HepG2 (cell line): ENCODE results near the gene ATP8A1. TPM values are rescaled to one million over a fixed set of nuclear protein-coding genes. Genes with fewer than 3 reads are reported as not detected.

Source experiments
- ATAC-seq: fragments of 200-7000 bp; cut with Tn5 transposase; 3 replicates; pipeline ENCODE4 v1.9.1; 2020; ENCODE audit warnings: mild to moderate bottlenecking, moderate library complexity
- BruUV-seq: library from RNA; stranded (reverse); fragments of 400-500 nt; replicated peaks from 2 replicates; lab custom pipeline; 2021; lab: Mats Ljungman, UMichigan
- CTCF ChIA-PET: fragments of 300-600 bp; formaldehyde crosslinking; extraction: SDS; loops from one replicate; lab custom pipeline; 2021; ENCODE audit warnings: low total read pairs, inconsistent platforms, low intra/inter-chr PET ratio; lab: Yijun Ruan, JAX
- POLR2A ChIA-PET: fragments of 350-600 bp; sonication (Branson Sonifier 250); formaldehyde crosslinking; loops from one replicate; lab custom pipeline; 2020; ENCODE audit warnings: antibody characterized with exemption, inconsistent platforms; lab: Yijun Ruan, JAX
- DNase-seq: peaks from one replicate; pipeline ENCODE4 v3.0.0-alpha.2; 2015; ENCODE audit warnings: low spot score
- FAIRE-seq: peaks from 3 replicates; lab custom pipeline; 2011; peaks lifted over from hg19 to GRCh38; lab: Jason Lieb, UNC
- H2AFZ ChIP-seq: one replicate; pipeline ENCODE4 v1.6.1; 2011; ENCODE audit warnings: low read length, inconsistent platforms
- H3K27ac ChIP-seq: fragments of 300-600 bp; 3 replicates; pipeline ENCODE4 v1.8.0; 2011; ENCODE audit warnings: mixed run types, mild to moderate bottlenecking, mixed read lengths, low read length, inconsistent platforms; ENCODE audit not compliant: insufficient read depth; ENCODE audit errors: extremely low read length
- H3K27me3 ChIP-seq, 2 experiments: fragments of 200-600 bp in 1 of 2; 2 replicates in 1 of 2; 3 replicates in 1 of 2; pipeline versions ENCODE4 v1.6.0 to v1.8.0; 2011; ENCODE audit warnings: low read length in 2 of 2, mild to moderate bottlenecking in 2 of 2, moderate library complexity in 2 of 2, inconsistent platforms in 1 of 2; ENCODE audit not compliant: insufficient read depth in 2 of 2, control insufficient read depth in 1 of 2
- H3K36me3 ChIP-seq, 2 experiments: fragments of 200-600 bp in 1 of 2; replicated peaks in 1 of 2; 2 replicates in 1 of 2; 3 replicates in 1 of 2; pipeline versions ENCODE4 v1.5.1 to v1.8.0; 2011; ENCODE audit warnings: low read length in 2 of 2, inconsistent platforms in 1 of 2; ENCODE audit not compliant: insufficient read depth in 2 of 2, control insufficient read depth in 1 of 2
- H3K4me1 ChIP-seq: 2 replicates; pipeline ENCODE4 v1.5.1; 2012; ENCODE audit warnings: low read length, inconsistent platforms; ENCODE audit not compliant: insufficient read depth
- H3K4me2 ChIP-seq: 2 replicates; pipeline ENCODE4 v1.6.0; 2011; ENCODE audit warnings: low read depth, low read length, inconsistent platforms
- H3K4me3 ChIP-seq, 3 experiments: fragments of 200-600 bp in 1 of 3; sonication (generic), shearing (Covaris generic) in 1 of 3; replicated peaks in 1 of 3; 2 replicates each; pipeline ENCODE4 v1.5.1; 2011 to 2016; ENCODE audit warnings: low read length in 3 of 3, inconsistent platforms in 2 of 3, low read depth in 2 of 3, mild to moderate bottlenecking in 2 of 3, control low read depth in 1 of 3, mixed read lengths in 1 of 3; ENCODE audit not compliant: insufficient read depth in 1 of 3
- H3K79me2 ChIP-seq: one replicate; pipeline ENCODE4 v1.6.1; 2011; ENCODE audit warnings: low read length, inconsistent platforms; ENCODE audit not compliant: insufficient read depth
- H3K9ac ChIP-seq: 2 replicates; pipeline ENCODE4 v1.6.0; 2011; ENCODE audit warnings: mild to moderate bottlenecking, low read depth, low read length, inconsistent platforms; ENCODE audit not compliant: insufficient read depth
- H3K9me3 ChIP-seq: 2 replicates; pipeline ENCODE4 v1.5.1; 2012; ENCODE audit warnings: mild to moderate bottlenecking, low read length
- H4K20me1 ChIP-seq: 2 replicates; pipeline ENCODE4 v1.6.0; 2011; ENCODE audit warnings: inconsistent platforms, mild to moderate bottlenecking, low read length, moderate library complexity; ENCODE audit not compliant: insufficient read depth
- HMGA1 ChIP-seq: sonication (generic); formaldehyde crosslinking; conservative IDR thresholded peaks from 2 replicates; pipeline ENCODE4 v1.4.0; 2020; ENCODE audit warnings: missing genetic modification reagents
- NBN ChIP-seq: fragments of 450-650 bp; conservative IDR thresholded peaks from 2 replicates; pipeline ENCODE4 v1.6.1; 2017
- NR3C1 ChIP-seq: sonication (generic); formaldehyde crosslinking; IDR thresholded peaks from 2 replicates; pipeline ENCODE4 v1.4.0; 2020; ENCODE audit warnings: missing genetic modification reagents
- REPIN1 ChIP-seq: sonication (generic); formaldehyde crosslinking; IDR thresholded peaks from 2 replicates; pipeline ENCODE4 v1.8.0; 2022; ENCODE audit warnings: missing genetic modification reagents, low read depth, mild to moderate bottlenecking, borderline replicate concordance
- U2AF2 ChIP-seq: fragments of 200-400 bp; formaldehyde crosslinking; IDR thresholded peaks from 2 replicates; pipeline ENCODE4 v1.6.1; 2017; ENCODE audit warnings: low read depth, mild to moderate bottlenecking, low read length
- ZBTB14 ChIP-seq: sonication (generic); formaldehyde crosslinking; IDR thresholded peaks from 2 replicates; pipeline ENCODE4 v1.4.0; 2020; ENCODE audit warnings: missing genetic modification reagents
- ZNF225 ChIP-seq: sonication (generic); formaldehyde crosslinking; IDR thresholded peaks from 2 replicates; pipeline ENCODE4 v1.4.0; 2020; ENCODE audit warnings: mild to moderate bottlenecking, missing genetic modification reagents
- ZNF234 ChIP-seq: sonication (generic); formaldehyde crosslinking; conservative IDR thresholded peaks from 2 replicates; pipeline ENCODE4 v1.5.1; 2020; ENCODE audit warnings: mild to moderate bottlenecking, missing genetic modification reagents
- ZNF274 ChIP-seq: sonication (generic); formaldehyde crosslinking; IDR thresholded peaks from 2 replicates; pipeline ENCODE4 v1.5.1; 2020; ENCODE audit warnings: mild to moderate bottlenecking, missing genetic modification reagents
- ZNF605 ChIP-seq: sonication (generic); formaldehyde crosslinking; IDR thresholded peaks from 2 replicates; pipeline ENCODE4 v1.8.0; 2022; ENCODE audit warnings: mild to moderate bottlenecking, missing genetic modification reagents
- ZNF740 ChIP-seq: sonication (generic); formaldehyde crosslinking; IDR thresholded peaks from 2 replicates; pipeline ENCODE4 v1.4.0; 2020; ENCODE audit warnings: missing genetic modification reagents
- WGBS: methylation state at CpG from one replicate; pipeline ENCODE4 v1.1.6; 2017; ENCODE audit warnings: low lambda C conversion rate; 5-methylcytosine and 5-hydroxymethylcytosine counted together
- in situ Hi-C: cut with HindIII; loops from 2 replicates; pipeline ENCODE4 v1.10.0; 2017; ENCODE audit warnings: low pct_unique_long_range_greater_than_20kb; ENCODE audit not compliant: extremely low pct_ligation_motif_present
- intact Hi-C: fragments of 100-400 bp; cut with micrococcal nuclease; formaldehyde crosslinking; loops from one replicate; pipeline ENCODE4 v1.10.0; 2022; ENCODE audit not compliant: unreplicated experiment
- polyA plus RNA-seq, 8 experiments: library from polyadenylated mRNA; depleted of rRNA in 3 of 8; stranded (reverse) in 7 of 8; unstranded in 1 of 8; fragments of >200 nt; fragmentation: Illumina TruSeq in 4 of 8; extraction: Trizol in 4 of 8; gene quantifications; 2 replicates each; pipeline versions ENCODE4 v1.2.1 to v1.2.3, GENCODE V29; 2011 to 2016; ENCODE audit warnings: low read depth in 4 of 8, missing spikeins in 1 of 8, mixed read lengths in 1 of 8; ENCODE audit not compliant: insufficient read depth in 1 of 8
- total RNA-seq, 5 experiments: library from RNA; depleted of rRNA; stranded (reverse); fragments of >200 nt; fragmentation: Illumina TruSeq; extraction: Trizol; gene quantifications; 2 replicates each; pipeline ENCODE4 v1.2.3, GENCODE V29; 2016; ENCODE audit warnings: low read depth in 1 of 5

The ATP8A1 gene
- total and polyA plus RNA-seq, 2 of the 13 experiments (the other 11 are each of a cell fraction or from before 2014, with no cell fraction given), result 1.7 to 6.2 TPM

- no peak for TF ChIP-seq ZBTB14 (CRISPR knock-in tag)
- no peak for TF ChIP-seq ZNF740 (CRISPR knock-in tag)
- TF ChIP-seq ZNF605 (CRISPR knock-in tag), result no peak
These were observed 125.4 kb downstream of the ATP8A1 start (continued) for GRCh38 chr4:42531341-42532030.

GRCh38 chr4:42523066-42523718 lies 133.7 kb downstream of the ATP8A1 start:
- 72% methylated on average over 3 of the region's 3 CpGs for WGBS
- ChIA-PET CTCF (no interaction called here), POLR2A (no interaction called here)
- H3K4me3 ChIP-seq, result no peak overlapping the region
- H3K79me2 ChIP-seq, result no peaks in the 10 kb centered on the region
- no peak for TF ChIP-seq ZNF274 (CRISPR knock-in tag)
- no peak for TF ChIP-seq ZBTB14 (CRISPR knock-in tag)
- no peak for TF ChIP-seq NBN
- no peak for TF ChIP-seq NR3C1 (CRISPR knock-in tag)
- no peak for TF ChIP-seq REPIN1
- TF ChIP-seq U2AF2, result no peak
- TF ChIP-seq HMGA1, result no peak
- TF ChIP-seq ZNF225 (CRISPR knock-in tag), result no peak
- TF ChIP-seq ZNF234, result no peak
- H3K9ac ChIP-seq, result no peak overlapping the region
- no peak for FAIRE-seq
- no peaks in the 10 kb centered on the region for H4K20me1 ChIP-seq
- H3K4me2 ChIP-seq, result no peak overlapping the region
- H3K27ac ChIP-seq, result no peak overlapping the region
- H3K9me3 ChIP-seq, result no peaks in the 10 kb centered on the region
- H2AFZ ChIP-seq, result no peak overlapping the region
- DNase-seq, result no peak
- no peaks in the 10 kb centered on the region for H3K4me1 ChIP-seq
- intact Hi-C loops (no loop called here), in situ Hi-C loops (loop anchor here (5.0 to 25.0 kb wide), 2 partner anchors 241 to 836 kb away; no protein-coding TSS in a partner anchor)
- no TSS peak for BruUV-seq
- no peaks in the 10 kb centered on the region for H3K36me3 ChIP-seq
- ATAC-seq, result no peak
- H3K27me3 ChIP-seq, result no peaks in the 10 kb centered on the region
